ENCODE data around the gene TTLL12. TPM values are rescaled to one million over a fixed set of nuclear protein-coding genes. Genes with fewer than 3 reads are reported as not detected.

Gene TTLL12
- total RNA-seq, 2 donors from 2014 or later: 22.4 to 23.2 TPM

- no peaks in the 10 kb centered on the region for H3K4me1 ChIP-seq (ENCODE audit: control insufficient read depth in 1 of 2, low read depth in 2 of 2)
- ATAC-seq (ENCODE audit: insufficient number of reproducible peaks, low FRiP score, low read depth) (no peak), DNase-seq (ENCODE audit: low spot score) (no peak)
- no peak overlapping the region for H3K4me3 ChIP-seq
- no peaks in the 10 kb centered on the region for H3K27me3 ChIP-seq (replicated peaks; ENCODE audit: insufficient read depth)
- TF ChIP-seq CTCF (IDR thresholded peaks at IDR 0.05): no peak
- H3K9me3 ChIP-seq: no peaks in the 10 kb centered on the region
- H3K27ac ChIP-seq: no peak overlapping the region
- H3K36me3 ChIP-seq: no peaks in the 10 kb centered on the region
These were observed 12.0 kb upstream of the TTLL12 start for GRCh38 chr22:43198936-43199335.

- Histone ChIP-seq H3K9me3 (no peaks in the 10 kb centered on the region), H3K4me3 (no peak overlapping the region), H3K36me3 (no peaks in the 10 kb centered on the region), H3K27me3 (replicated peaks; ENCODE audit: insufficient read depth) (no peaks in the 10 kb centered on the region), H3K4me1 (ENCODE audit: control insufficient read depth in 1 of 2, low read depth in 2 of 2) (no peaks in the 10 kb centered on the region), H3K27ac (no peak overlapping the region)
- TF ChIP-seq CTCF (IDR thresholded peaks at IDR 0.05): no peak
- no peak for DNase-seq (ENCODE audit: low spot score)
- ATAC-seq (ENCODE audit: insufficient number of reproducible peaks, low FRiP score, low read depth): no peak
These were observed 11.2 kb upstream of the TTLL12 start for GRCh38 chr22:43198126-43198525.

GRCh38 chr22:43197271-43197941 lies 10.5 kb upstream of the TTLL12 start:
- no peaks in the 10 kb centered on the region for H3K27me3 ChIP-seq (replicated peaks; ENCODE audit: insufficient read depth)
- no peak overlapping the region for H3K4me3 ChIP-seq
- DNase-seq (ENCODE audit: low spot score) (no peak), ATAC-seq (ENCODE audit: insufficient number of reproducible peaks, low FRiP score, low read depth) (no peak)
- H3K27ac ChIP-seq: no peak overlapping the region
- no peaks in the 10 kb centered on the region for H3K36me3 ChIP-seq
- no peak for TF ChIP-seq CTCF (IDR thresholded peaks at IDR 0.05)
- H3K4me1 ChIP-seq (ENCODE audit: control insufficient read depth in 1 of 2, low read depth in 2 of 2): no peaks in the 10 kb centered on the region
- H3K9me3 ChIP-seq: no peaks in the 10 kb centered on the region

- TF ChIP-seq CTCF (IDR thresholded peaks at IDR 0.05): no peak
- peaks cover 0 to 6% of the 10 kb centered on the region in 2 donors for H3K4me1 ChIP-seq (ENCODE audit: control insufficient read depth in 1 of 2, low read depth in 2 of 2)
- H3K27me3 ChIP-seq (replicated peaks; ENCODE audit: insufficient read depth): no peaks in the 10 kb centered on the region
- no peaks in the 10 kb centered on the region for H3K36me3 ChIP-seq
- no peaks in the 10 kb centered on the region for H3K9me3 ChIP-seq
- ATAC-seq (ENCODE audit: insufficient number of reproducible peaks, low FRiP score, low read depth) (no peak), DNase-seq (ENCODE audit: low spot score) (no peak)
- no peak overlapping the region for H3K27ac ChIP-seq
- no peak overlapping the region for H3K4me3 ChIP-seq
These were observed 4.9 kb upstream of the TTLL12 start for GRCh38 chr22:43191831-43192230.

- H3K4me3 ChIP-seq: no peak overlapping the region
- DNase-seq (ENCODE audit: low spot score): no peak
- no peak for TF ChIP-seq CTCF (IDR thresholded peaks at IDR 0.05)
- no peaks in the 10 kb centered on the region for H3K9me3 ChIP-seq
- no peak for ATAC-seq (ENCODE audit: insufficient number of reproducible peaks, low FRiP score, low read depth)
- no peaks in the 10 kb centered on the region for H3K27me3 ChIP-seq (replicated peaks; ENCODE audit: insufficient read depth)
- no peaks in the 10 kb centered on the region for H3K36me3 ChIP-seq
- H3K4me1 ChIP-seq (ENCODE audit: control insufficient read depth in 1 of 2, low read depth in 2 of 2): peaks cover 4 to 19% of the 10 kb centered on the region in 2 donors
- no peak overlapping the region for H3K27ac ChIP-seq
These were observed 2.1 kb upstream of the TTLL12 start for GRCh38 chr22:43188829-43189545.

Data from thoracic aorta (tissue), 2 donors.